Keratinocyte (primary cell): Measurements from ENCODE around the gene TALDO1. TPM values are rescaled to one million over a fixed set of nuclear protein-coding genes. Genes with fewer than 3 reads are reported as not detected.

Experiments
- DNase-seq: peaks from one replicate; pipeline ENCODE4 v3.0.0-alpha.2; 2011; ENCODE audit warnings: low read depth, missing footprints, low spot score
- FAIRE-seq: peaks from 2 replicates; lab custom pipeline; 2011; peaks lifted over from hg19 to GRCh38; lab: Jason Lieb, UNC
- H2AFZ ChIP-seq: 2 replicates; pipeline ENCODE4 v1.6.0; 2012; ENCODE audit warnings: low read length, control low read depth, inconsistent platforms; ENCODE audit not compliant: control insufficient read depth
- H3K27ac ChIP-seq: 2 replicates; pipeline ENCODE4 v1.5.1; 2011; ENCODE audit warnings: low read length; ENCODE audit not compliant: control insufficient read depth, insufficient read depth
- H3K27me3 ChIP-seq: 3 replicates; pipeline ENCODE4 v1.6.0; 2011; ENCODE audit warnings: low read length; ENCODE audit not compliant: control insufficient read depth, insufficient read depth; ENCODE audit errors: extremely low read depth
- H3K36me3 ChIP-seq, 2 experiments: 2 replicates in 1 of 2; 3 replicates in 1 of 2; pipeline ENCODE4 v1.5.1; 2011; ENCODE audit warnings: low read length in 2 of 2, mild to moderate bottlenecking in 1 of 2; ENCODE audit not compliant: control insufficient read depth in 2 of 2, insufficient read depth in 2 of 2; ENCODE audit errors: extremely low read depth in 1 of 2
- H3K4me1 ChIP-seq: 3 replicates; pipeline ENCODE4 v1.5.1; 2011; ENCODE audit warnings: low read length; ENCODE audit not compliant: control insufficient read depth, insufficient read depth; ENCODE audit errors: extremely low read depth
- H3K4me2 ChIP-seq: 3 replicates; pipeline ENCODE4 v1.6.0; 2011; ENCODE audit warnings: low read depth, low read length; ENCODE audit not compliant: control insufficient read depth, insufficient read depth; ENCODE audit errors: extremely low read depth
- H3K4me3 ChIP-seq, 3 experiments: fragments of 200-600 bp in 1 of 3; sonication (generic) in 1 of 3; 2 replicates in 2 of 3; 3 replicates in 1 of 3; pipeline ENCODE4 v1.5.1; 2011 to 2016; ENCODE audit warnings: low read length in 3 of 3, mild to moderate bottlenecking in 3 of 3, control low read depth in 2 of 3, inconsistent platforms in 1 of 3, low read depth in 1 of 3, mixed read lengths in 1 of 3, mixed run types in 1 of 3, moderate library complexity in 1 of 3; ENCODE audit not compliant: control insufficient read depth in 2 of 3, insufficient read depth in 2 of 3; ENCODE audit errors: extremely low read depth in 1 of 3
- H3K79me2 ChIP-seq: 2 replicates; pipeline ENCODE4 v1.6.0; 2012; ENCODE audit warnings: low read length; ENCODE audit not compliant: control insufficient read depth, insufficient read depth
- H3K9ac ChIP-seq: 3 replicates; pipeline ENCODE4 v1.6.0; 2011; ENCODE audit warnings: low read length; ENCODE audit not compliant: control insufficient read depth, insufficient read depth; ENCODE audit errors: extremely low read depth
- H3K9me1 ChIP-seq: 3 replicates; pipeline ENCODE4 v1.6.0; 2011; ENCODE audit warnings: low read length; ENCODE audit not compliant: control insufficient read depth, insufficient read depth; ENCODE audit errors: extremely low read depth
- H3K9me3 ChIP-seq: 2 replicates; pipeline ENCODE4 v1.5.1; 2012; ENCODE audit warnings: low read depth, low read length; ENCODE audit not compliant: control insufficient read depth
- H4K20me1 ChIP-seq: 3 replicates; pipeline ENCODE4 v1.6.0; 2011; ENCODE audit warnings: low read length; ENCODE audit not compliant: control insufficient read depth, insufficient read depth; ENCODE audit errors: extremely low read depth
- EZH2 ChIP-seq: IDR thresholded peaks from one replicate; pipeline ENCODE4 v1.6.1; 2012; ENCODE audit warnings: inconsistent platforms, mild to moderate bottlenecking, low read length, moderate library complexity
- dilution Hi-C: fragments of 300-500 bp; cut with MboI; formaldehyde crosslinking; loops from one replicate; pipeline ENCODE4 v1.7.0; 2020; ENCODE audit warnings: low sequenced_read_pairs; ENCODE audit not compliant: extremely low pct_ligation_motif_present
- polyA plus RNA-seq, 5 experiments: library from polyadenylated mRNA; depleted of rRNA in 3 of 5; stranded (reverse) in 3 of 5; stranded (forward) in 1 of 5; unstranded in 1 of 5; fragments of >200 nt; gene quantifications; 1 replicate in 1 of 5; 2 replicates in 3 of 5; 3 replicates in 1 of 5; pipeline versions ENCODE4 v1.2.1 to v1.2.3, GENCODE V29; 2011 to 2012; ENCODE audit warnings: missing spikeins in 2 of 5, low read depth in 1 of 5, low replicate concordance in 1 of 5
- TF ChIP-seq, protein P1 (sequence below), 3 experiments: IDR thresholded peaks in 1 of 3; conservative IDR thresholded peaks in 1 of 3; optimal IDR thresholded peaks in 1 of 3; 2 replicates in 2 of 3; 3 replicates in 1 of 3; pipeline versions ENCODE3 to v1.5.1; 2011; ENCODE audit warnings: low read length in 3 of 3, mild to moderate bottlenecking in 3 of 3, moderate library complexity in 2 of 3, control low read depth in 1 of 3, inconsistent platforms in 1 of 3; ENCODE audit not compliant: insufficient read depth in 2 of 3; ENCODE audit errors: extremely low read depth in 1 of 3

Gene TALDO1
- polyA plus RNA-seq, 1 donor (not counting 4 experiments of a cell fraction or from before 2014, with no cell fraction given) = 162 TPM

DNA sequence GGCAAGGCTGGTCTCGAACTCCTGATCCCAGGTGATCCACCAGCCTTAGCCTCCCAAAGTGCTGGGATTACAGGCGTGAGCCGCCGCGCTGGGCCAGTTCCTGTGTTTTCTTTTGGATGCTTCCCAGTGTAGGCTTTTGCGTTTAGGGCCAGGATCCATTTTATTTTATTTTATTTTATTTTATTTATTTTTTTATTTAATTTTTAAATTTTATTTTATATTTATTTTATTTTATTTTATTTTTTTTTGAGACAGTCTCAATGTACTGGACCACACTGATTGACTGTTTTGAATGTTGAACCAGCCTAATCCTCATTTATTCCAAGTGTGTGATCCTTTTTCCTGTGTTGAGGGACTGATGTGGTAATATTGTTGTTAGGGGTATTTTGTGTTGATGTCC, 32.8 kb upstream of the TALDO1 start:
- Histone ChIP-seq H3K4me3 (no peak overlapping the region), H3K27ac (no peak overlapping the region), H4K20me1 (peaks cover 3% of the 10 kb centered on the region), H3K9ac (no peak overlapping the region), H2AFZ (no peak overlapping the region), H3K79me2 (peaks cover 14% of the 10 kb centered on the region), H3K9me1 (peaks cover 2% of the 10 kb centered on the region), H3K4me2 (no peak overlapping the region), H3K36me3 (peaks cover 2 to 13% of the 10 kb centered on the region in 2 experiments), H3K9me3 (no peaks in the 10 kb centered on the region), H3K4me1 (no peaks in the 10 kb centered on the region), H3K27me3 (no peaks in the 10 kb centered on the region)
- dilution Hi-C loops = no loop called here
- no peak for TF ChIP-seq EZH2
- TF ChIP-seq, protein P1, sequence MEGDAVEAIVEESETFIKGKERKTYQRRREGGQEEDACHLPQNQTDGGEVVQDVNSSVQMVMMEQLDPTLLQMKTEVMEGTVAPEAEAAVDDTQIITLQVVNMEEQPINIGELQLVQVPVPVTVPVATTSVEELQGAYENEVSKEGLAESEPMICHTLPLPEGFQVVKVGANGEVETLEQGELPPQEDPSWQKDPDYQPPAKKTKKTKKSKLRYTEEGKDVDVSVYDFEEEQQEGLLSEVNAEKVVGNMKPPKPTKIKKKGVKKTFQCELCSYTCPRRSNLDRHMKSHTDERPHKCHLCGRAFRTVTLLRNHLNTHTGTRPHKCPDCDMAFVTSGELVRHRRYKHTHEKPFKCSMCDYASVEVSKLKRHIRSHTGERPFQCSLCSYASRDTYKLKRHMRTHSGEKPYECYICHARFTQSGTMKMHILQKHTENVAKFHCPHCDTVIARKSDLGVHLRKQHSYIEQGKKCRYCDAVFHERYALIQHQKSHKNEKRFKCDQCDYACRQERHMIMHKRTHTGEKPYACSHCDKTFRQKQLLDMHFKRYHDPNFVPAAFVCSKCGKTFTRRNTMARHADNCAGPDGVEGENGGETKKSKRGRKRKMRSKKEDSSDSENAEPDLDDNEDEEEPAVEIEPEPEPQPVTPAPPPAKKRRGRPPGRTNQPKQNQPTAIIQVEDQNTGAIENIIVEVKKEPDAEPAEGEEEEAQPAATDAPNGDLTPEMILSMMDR (optimal IDR thresholded peaks at IDR 0.05 in 1 of 3, IDR thresholded peaks at IDR 0.05 in 1 of 3, conservative IDR thresholded peaks at IDR 0.05 in 1 of 3; ENCODE audit: extremely low read depth in 1 of 3, insufficient read depth in 2 of 3, low read length in 3 of 3) = no peak
- no peak for FAIRE-seq
- DNase-seq = no peak

DNA sequence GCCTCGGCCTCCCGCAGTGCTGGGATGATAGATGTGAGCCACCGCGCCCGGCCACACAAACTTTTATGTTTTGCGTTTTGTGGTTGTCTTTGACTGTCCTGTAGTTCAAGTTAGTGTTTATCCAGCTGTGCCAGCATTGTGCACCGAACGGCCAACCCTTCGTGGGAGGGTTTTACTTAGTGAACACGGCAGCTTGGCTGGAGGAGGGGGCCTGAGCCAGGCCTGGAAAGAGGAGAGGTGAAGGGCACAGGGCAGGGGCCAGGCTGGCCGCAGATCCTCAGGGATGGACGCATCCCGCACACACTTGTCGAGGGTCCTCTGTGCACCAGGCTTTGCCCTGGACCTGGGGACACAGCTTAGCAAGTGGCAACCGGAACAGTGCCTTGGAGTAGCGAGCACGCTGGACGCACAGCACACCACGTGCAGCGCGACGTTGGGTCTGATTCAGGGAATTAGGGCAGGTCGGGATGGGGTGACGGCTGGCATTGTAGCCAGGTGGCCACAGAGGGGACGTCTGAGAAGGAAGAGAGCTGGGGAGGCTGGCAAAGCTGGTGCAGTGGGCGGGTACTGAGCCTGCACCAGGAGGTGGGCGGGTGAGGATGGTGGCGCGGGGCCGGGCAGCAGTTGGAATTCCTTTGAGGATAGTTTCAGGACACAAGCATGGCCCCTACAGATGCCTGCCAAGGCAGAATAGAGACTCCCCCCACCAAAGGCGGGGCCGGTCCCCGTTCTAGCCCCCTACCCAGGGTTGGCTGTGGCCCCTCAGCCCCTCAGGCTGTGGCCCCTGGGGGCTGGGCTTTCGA, 27.8 kb upstream of the TALDO1 start:
- Histone ChIP-seq H2AFZ (no peak overlapping the region), H3K27ac (no peak overlapping the region)

More for the DNA sequence above, 27.8 kb upstream of the TALDO1 start:
- DNase-seq = no peak
- Histone ChIP-seq H3K9ac (no peak overlapping the region), H3K36me3 (peaks cover 16 to 20% of the 10 kb centered on the region in 2 experiments), H3K9me3 (no peaks in the 10 kb centered on the region), H3K4me1 (no peaks in the 10 kb centered on the region), H3K4me2 (no peak overlapping the region), H3K9me1 (no peaks in the 10 kb centered on the region), H3K4me3 (no peak overlapping the region), H4K20me1 (peaks cover 5% of the 10 kb centered on the region), H3K27me3 (no peaks in the 10 kb centered on the region), H3K79me2 (peaks cover 5% of the 10 kb centered on the region)
- dilution Hi-C loops = no loop called here
- FAIRE-seq = no peak
- TF ChIP-seq EZH2 = no peak
- TF ChIP-seq, protein P1 (optimal IDR thresholded peaks at IDR 0.05 in 1 of 3, IDR thresholded peaks at IDR 0.05 in 1 of 3, conservative IDR thresholded peaks at IDR 0.05 in 1 of 3; ENCODE audit: extremely low read depth in 1 of 3, insufficient read depth in 2 of 3, low read length in 3 of 3) = no peak
